Astrocyte (in vitro differentiated cells and primary cell): ENCODE results near the gene PIK3R2.

Experiments used
- CTCF ChIP-seq: IDR thresholded peaks from 2 replicates; pipeline ENCODE4 v1.5.1; 2011; ENCODE audit warnings: low read depth, mild to moderate bottlenecking, inconsistent platforms, low read length, moderate library complexity; ENCODE audit not compliant: insufficient read depth
- EZH2 ChIP-seq: IDR thresholded peaks from 2 replicates; pipeline ENCODE4 v1.6.1; 2012; ENCODE audit warnings: mild to moderate bottlenecking, low read length, inconsistent platforms; ENCODE audit not compliant: insufficient read depth

GRCh38 chr19:18157465-18158063 lies 4.6 kb downstream of the PIK3R2 start:
- TF ChIP-seq CTCF: no peak
- TF ChIP-seq EZH2: no peak
